PC-3 (cell line): Measurements from ENCODE around the gene PRKAR1B.

Experiments
- EZH2 ChIP-seq: fragments of 300-600 bp; sonication (generic); IDR thresholded peaks from one replicate; pipeline ENCODE4 v1.6.1; 2017; ENCODE audit warnings: antibody characterized with exemption, mild to moderate bottlenecking, low read length; ENCODE audit not compliant: unreplicated experiment
- TF ChIP-seq, protein P1 (sequence below): fragments of 300-600 bp; sonication (generic); conservative IDR thresholded peaks from 2 replicates; pipeline ENCODE4 v1.5.1; 2017; ENCODE audit warnings: antibody characterized with exemption, low read depth, mild to moderate bottlenecking, low read length

DNA sequence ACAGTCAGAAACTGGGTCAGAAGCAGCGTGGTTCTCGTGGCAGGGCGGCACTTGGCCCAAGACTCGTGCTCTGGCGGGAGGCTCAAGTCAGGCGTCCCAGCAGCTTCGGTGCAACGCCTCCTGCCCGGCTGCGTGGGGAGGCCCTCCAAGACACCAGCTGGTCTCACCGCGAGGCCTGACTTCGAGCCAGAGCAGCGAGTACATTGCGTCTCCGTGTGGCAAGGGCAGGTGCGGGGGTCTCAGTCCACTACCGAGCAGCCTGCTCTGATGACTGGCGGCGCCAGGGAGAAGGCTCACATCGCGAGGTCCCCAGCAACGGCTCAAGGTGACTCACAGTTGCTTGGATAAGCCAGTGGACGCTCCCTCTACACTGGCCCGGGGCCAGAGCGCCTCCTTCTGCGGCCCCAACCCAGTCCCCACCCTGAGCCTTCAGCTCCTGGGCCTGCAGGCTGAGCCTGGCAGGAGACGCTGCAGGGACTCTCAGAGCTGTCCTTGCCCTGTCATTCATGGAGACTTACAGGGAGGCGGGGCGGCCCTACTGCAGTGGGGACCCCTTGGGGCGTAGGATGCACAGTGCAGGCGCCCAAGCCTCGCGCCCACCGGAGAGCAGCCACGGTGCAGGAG is 41.9 kb upstream of the PRKAR1B start:
- TF ChIP-seq, protein P1, sequence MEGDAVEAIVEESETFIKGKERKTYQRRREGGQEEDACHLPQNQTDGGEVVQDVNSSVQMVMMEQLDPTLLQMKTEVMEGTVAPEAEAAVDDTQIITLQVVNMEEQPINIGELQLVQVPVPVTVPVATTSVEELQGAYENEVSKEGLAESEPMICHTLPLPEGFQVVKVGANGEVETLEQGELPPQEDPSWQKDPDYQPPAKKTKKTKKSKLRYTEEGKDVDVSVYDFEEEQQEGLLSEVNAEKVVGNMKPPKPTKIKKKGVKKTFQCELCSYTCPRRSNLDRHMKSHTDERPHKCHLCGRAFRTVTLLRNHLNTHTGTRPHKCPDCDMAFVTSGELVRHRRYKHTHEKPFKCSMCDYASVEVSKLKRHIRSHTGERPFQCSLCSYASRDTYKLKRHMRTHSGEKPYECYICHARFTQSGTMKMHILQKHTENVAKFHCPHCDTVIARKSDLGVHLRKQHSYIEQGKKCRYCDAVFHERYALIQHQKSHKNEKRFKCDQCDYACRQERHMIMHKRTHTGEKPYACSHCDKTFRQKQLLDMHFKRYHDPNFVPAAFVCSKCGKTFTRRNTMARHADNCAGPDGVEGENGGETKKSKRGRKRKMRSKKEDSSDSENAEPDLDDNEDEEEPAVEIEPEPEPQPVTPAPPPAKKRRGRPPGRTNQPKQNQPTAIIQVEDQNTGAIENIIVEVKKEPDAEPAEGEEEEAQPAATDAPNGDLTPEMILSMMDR, result no peak
- no peak for TF ChIP-seq EZH2
